Activated CD8-positive, alpha-beta memory T cell treated with anti-CD3 and anti-CD28 coated beads, Interleukin-2, amount 50 U/mL, for 48 hours (primary cell): ENCODE data around the gene SPACA5.
"Not testable (repeated sequence)": the region's sequence is repeated elsewhere in the genome, so short reads cannot be mapped to it uniquely, and the experiment has no call there.

ENCODE experiments used
- DNase-seq: peaks from one replicate; pipeline ENCODE4 v3.0.0-alpha.2; 2020

SPACA5 gene

DNA sequence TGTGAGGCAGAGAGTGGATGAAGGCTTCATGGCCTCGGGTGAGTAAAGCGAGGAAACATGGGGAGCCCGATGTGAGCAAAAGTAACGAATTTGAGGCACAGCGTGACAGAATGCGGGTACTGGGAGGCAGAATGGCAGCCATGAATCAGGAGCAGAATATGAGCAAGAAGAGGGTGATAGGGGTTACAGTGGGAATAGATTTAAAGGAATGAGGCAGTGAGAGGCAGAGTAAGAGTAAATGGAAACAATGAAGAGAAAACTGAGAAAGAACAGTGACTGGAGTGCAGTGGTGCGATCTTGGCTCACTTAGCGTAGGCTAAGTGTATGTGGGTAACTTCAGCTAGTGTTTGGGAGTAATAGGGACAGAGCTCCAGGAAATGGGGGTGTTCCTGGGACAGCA, at the start of gene SPACA5:
Gene SPACA5, plus strand, starts transcription at position 301 of the 400 bp plus-strand sequence. CDS start 815 bp downstream, outside the sequence.
- DNase-seq, result not testable (repeated sequence)

DNA sequence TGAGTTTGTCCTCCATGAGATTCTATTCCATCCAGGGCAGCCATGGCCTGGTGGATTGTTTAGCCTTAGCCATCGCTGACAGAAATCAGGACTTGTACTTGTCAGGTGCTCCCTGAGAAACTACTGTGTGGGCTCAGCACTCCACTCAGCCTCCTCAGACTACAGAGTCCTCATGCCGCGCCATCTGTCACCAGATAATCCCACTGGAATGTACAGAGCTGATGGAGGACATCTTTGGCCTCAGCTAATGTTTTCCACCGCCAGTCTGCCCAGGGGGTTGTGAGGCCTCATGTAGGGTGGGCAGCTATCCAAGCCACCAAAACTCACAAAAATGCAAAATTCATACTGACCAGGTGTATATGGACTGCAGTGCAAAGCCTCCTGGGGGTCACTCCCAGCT, 48.6 kb upstream of the SPACA5 start:
- not testable (repeated sequence) for DNase-seq

DNA sequence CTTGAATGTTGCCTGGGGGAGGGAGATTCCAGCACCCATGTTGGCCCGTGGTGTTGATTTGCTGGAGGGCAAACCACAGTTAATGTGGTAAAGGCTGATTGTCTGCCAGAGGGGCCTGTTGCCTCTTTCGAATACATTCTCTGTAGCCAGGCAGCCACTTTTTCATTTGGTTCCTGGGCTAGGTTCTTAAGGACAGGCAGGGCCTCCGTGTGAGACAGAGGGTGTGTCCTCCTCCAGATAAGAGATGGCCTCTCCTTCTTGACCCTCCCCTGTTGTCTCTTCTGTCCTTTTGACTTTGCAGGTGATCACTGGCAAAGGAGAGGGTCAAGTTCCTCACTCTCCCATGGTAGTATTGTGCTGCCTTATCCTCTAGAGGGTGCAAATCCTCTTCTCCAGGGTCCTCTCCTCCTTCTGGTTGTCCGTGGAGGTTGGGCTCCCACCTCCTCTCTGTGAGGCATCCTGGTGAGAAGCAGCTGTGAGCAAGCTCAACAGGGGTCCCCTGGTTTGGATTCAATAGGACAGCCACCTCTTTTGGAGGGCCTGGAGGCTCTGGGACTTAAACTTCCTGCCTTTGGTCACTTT, 47.9 kb upstream of the SPACA5 start:
- no peak for DNase-seq

DNA sequence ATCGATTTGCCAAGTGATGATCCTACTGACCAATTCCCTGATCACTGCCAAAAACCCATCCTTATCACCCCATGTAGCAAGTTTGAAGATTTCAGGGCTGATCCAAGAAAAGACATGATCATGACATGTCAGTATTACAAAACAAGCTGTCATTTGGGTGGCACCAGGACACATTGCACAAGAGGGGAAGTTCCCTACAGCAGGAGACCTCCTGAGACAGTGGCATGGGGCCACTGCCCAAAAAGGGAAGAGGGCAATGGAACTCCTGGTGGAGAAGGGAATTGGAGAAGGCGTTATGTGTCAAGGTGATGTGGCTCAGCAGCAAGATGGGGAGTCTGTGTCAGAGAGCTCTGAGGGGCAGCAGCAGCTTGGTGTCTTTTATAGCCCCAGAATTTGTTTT, 46.4 kb upstream of the SPACA5 start:
- DNase-seq, result no peak

DNA sequence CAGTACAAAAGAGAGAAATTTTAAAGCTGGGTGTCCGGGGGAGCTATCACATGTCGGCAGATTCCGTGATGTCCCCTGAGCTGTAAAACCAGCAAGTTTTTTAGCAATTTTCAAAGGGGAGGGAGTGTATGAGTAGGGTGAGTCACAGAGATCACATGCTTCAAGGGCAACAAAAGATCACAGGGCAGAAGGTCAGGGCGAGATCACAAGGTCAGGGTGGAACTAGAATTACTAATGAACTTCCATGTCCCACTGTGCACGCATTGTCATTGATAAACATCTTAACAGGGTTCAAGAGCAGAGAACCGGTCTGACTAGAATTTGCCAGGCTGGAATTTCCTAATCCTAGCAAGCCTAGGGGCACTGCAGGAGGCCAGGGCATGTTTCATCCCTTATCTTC, 45.0 kb upstream of the SPACA5 start:
- DNase-seq, result not testable (repeated sequence)

DNA sequence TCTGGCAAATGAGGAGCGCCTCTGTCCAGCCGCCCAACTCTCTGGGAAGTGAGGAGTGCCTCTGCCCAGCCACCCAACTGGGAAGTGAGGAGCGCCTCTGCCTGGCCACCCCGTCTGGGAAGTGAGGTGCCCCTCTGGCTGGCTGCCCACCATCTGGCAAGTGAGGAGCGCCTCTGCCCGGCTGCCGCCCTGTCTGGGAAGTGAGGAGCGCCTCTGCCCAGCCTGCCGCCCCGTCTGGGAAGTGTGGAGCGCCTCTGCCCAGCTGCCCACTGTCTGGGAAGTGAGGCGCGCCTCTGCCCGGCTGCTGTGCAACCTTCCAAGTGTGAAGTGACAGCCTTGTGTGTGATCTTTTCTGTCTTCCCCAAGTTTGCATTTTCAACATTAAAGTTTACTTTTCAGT, 41.3 kb upstream of the SPACA5 start:
- not testable (repeated sequence) for DNase-seq

DNA sequence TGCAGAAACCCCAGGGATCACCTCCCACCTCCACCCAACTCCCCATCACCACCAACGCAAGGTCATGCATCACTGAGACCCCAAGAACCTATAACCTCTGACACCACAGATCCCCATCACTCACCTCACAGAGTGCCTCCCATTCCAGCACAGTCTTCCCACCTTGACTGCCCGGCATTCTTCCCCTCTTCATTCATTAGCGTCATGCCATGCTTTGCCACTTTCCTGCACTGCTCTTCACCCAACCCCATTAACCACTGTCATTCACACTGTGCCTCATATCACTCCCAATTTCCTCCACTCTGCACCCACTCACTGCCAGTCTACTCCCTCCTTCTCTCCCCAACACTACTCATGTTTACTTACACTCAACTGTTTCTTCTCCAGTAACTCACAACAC, 33.6 kb upstream of the SPACA5 start:
- no peak for DNase-seq

DNA sequence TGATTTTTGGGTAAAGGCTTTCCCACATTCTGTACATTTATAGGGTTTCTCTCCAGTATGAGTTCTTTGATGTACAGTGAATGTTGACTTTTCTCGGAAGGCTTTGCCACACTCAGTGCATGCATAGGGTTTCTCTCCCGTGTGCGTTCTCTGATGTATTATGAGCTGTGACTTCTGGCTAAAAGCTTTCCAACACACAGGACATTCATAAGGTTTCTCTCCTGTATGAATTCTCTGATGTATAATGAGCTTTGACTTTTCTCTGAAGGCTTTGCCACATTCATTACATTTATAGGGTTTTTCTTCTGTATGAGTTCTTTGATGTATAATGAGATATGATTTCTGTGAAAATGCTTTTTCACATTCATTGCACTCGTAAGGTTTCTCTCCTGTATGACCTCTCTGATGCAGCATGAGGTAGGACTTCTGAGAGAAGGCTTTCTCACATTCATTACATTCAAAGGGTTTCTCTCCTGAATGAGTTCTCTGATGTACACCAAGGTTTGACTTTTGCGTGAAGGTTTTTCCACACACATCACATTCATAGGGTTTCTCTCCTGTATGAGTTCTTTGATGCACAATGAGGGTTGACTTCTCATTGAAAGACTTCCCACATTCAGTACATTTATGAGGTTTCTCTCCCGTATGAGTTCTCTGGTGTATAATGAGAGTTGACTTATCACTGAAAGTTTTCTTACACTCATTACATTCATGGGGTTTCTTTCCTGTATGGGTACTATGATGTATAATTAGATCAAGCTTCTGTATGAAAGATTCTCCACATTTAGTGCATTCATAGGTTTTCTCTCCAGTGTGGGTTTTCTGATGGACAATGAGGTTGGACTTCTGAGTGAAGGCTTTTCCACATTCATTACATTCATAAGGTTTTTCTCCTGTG, 30.3 kb upstream of the SPACA5 start:
- DNase-seq, result no peak

DNA sequence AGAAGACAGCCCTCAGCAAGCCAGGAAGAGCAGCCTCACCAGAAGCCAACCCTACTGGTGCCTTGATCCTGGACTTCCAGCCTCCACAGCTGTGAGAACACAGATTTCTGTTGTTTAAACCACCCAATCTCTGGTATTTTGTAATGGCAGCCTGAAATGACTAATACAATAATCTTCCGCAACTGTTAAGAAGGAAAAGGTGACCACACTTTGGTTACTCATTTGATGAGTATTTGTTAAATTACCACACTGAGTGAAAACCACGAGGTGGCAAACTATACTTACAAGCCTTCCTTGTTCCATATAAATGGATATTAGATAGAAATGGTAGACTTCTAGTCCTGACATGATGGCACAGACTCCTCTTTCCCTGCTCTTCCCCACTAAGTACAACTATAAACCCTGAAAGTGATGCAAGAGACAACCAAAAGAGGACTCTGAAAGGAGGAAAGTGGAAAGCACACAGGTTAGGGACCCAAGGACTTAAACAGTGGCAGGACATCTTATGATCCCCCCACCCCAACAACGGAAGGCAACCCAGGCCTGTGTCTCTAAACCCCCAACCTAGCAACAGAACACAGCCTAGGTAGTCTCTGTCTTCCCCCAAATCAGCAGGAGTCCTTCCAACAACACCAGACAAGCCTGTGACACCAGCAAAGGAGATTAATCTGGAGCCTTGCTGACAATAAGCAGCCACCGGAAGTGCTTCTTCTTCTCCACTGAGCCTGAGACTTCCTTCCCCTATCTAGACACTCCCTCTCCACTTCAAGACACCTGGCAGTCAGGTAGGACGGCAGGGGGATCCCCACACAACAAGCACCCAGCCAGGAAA, 15.3 kb upstream of the SPACA5 start:
- no peak for DNase-seq

DNA sequence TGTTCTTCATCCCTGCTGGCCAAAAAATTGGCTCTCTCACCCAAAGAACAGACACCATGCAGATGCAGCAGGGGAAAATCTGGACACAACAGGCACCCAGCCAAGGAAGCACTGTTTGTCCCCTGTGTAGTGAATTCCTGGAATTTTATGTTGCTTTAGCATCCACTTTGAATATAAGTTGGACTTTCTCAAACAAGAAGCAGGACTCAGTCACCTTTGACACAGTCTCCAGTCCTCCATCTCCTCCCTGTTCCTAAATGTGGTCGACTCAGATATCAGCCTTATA, 14.8 kb upstream of the SPACA5 start:
- DNase-seq, result no peak

DNA sequence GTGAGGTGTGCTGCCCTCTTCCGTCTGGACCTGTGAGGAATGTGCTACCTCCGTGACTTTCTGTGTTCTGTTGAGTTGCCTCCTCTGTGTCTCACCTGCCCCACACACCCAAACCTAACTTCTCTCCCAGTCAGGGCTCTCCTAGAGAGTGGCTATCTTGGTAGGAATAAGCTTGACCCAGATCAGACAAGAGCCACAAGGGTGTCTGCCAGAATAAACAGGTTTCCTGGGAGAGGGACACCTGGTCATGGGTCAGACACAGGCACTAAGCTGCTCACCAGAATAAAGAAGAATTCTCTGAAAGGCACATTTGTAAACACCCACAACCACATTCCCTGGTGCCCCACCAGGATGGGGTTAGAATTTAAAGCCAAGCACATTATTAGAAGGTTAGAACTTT, 14.1 kb upstream of the SPACA5 start:
- no peak for DNase-seq

DNA sequence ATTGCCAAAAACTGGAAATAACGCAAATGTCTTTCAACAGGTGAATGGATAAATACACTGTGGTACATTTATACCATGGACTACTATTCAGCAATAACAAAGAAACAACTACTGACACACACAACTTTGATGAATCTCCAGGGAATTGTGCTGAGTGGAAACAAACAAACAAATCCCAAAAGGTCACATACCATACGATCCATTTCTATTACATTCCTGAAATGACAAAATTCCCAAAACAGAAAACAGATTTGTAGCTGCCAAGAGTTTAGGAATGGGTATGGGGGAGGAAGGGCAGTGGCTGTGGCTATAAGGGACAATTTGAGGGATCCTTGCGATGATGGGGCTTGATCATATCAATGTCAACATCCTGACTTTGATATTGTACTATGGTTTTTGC, 5.5 kb upstream of the SPACA5 start:
- no peak for DNase-seq

DNA sequence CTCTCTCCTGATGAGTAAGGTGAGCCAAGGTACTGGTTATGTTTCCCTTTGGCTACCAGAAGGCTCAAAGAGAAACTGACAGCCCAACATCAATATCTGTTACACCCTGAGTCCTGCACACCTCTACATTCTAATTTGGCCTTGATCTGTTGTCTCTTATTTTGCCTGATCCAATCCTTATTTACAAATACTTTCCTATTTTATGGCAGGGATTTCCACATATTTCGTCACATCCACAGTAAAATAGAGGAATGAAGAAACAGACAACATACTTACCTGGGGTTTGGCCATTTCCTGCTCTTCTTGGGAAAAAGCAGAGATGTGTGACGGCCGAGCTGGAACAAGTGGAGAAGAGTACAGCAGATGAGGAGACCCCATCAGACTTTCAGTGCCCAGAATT, 4.5 kb upstream of the SPACA5 start:
- DNase-seq, result no peak

DNA sequence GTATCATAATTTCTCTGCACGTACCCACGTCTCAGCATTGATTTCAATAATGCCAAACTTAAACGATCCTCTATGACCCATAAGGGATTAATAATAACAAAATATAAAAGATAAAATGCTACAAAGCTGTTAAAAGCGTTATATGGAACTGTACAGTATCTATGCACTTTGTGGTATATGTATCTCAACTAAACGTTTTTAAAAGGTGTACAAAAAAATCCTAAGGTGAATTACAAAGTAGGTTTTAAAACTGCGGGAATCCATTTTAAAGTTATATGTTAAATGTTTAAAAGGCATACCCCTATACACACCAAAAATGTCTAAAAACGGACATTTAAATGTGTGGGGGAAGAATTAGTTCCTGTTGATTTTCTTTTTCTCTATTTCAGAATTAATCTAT, 3.9 kb upstream of the SPACA5 start:
- no peak for DNase-seq

DNA sequence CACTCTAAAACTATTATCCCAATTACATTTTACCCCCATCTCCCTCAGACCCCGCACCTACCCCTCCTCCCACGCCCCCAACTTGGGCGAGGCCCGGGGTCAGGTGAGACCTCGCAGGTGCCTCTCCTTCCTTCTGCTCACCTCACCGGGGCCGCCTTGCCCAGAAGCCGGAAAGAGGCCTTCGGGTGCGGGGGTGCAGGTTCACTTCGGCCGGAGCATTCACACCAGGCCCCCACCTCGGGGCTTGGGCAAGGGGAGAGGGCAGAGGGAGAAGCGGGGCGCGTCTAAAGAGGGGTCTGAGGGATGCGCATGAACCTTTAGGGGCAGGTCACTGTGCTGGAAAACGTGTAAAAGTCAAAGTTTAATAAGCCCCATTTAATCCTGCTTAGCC, 3.4 kb upstream of the SPACA5 start:
- DNase-seq, result peak; percentile 55

DNA sequence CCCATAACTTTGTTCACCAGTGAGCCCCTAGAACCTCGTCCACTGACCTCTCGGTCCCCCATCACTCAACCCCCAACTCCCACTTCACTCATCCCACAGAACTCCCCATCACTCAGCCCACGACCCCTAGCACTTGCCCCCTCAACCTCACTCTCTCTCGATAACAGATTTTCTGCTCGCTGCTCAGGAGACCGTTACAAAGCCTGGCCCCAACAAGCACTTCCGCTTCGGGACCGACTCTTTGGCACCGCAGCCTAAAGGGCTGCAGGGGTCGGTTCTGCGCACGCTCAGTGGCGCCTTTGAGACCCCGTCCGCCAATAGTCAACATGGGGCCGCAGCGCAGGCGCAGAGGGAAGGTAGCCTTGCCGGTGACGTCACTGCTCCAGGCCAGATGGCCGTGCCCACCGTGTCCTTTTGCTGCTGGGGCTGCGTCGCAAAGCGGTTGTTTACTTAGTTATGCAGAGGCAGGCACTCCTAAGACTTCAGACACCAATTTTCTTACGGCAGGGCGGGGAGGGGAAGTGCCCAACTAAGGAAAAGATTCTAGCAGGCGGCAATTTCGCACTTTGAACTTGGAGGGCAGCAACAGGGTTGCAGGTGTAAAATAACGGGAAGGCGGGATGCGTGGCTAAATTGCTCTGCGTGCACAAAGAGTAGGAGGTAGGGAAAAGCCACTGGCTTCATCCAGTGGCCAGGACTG, 2.9 kb upstream of the SPACA5 start, which contains the start of gene ZNF182:
Gene ZNF182, minus strand, starts transcription at position 232 of the 700 bp plus-strand sequence. CDS start 1,380 bp downstream, outside the sequence.
- DNase-seq, result peak; percentile 91

DNA sequence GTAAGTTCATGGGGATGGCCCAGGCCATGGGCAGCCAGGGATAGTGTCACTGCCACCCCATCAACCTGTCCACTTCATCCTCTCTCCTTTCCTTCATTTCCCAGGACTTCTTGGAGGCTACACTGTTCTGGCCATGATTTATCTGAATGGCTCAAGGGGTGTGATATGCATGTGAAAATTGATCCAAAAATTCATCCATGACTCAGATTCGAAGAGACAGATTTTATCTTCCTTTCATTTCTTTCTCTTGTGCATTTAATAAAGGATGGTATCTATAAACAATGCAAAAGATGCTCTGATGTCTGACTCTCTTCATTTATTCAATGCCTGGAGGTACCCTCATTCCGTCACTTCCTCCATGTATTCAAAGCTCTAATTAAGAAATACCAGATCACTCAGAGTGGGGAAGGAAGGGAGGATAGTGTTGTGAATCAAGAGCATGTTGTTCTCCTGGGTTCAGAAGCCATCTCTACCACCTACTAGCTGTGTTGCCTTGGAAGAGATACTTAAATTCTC, 2.7 kb downstream of the SPACA5 start:
- not testable (repeated sequence) for DNase-seq

DNA sequence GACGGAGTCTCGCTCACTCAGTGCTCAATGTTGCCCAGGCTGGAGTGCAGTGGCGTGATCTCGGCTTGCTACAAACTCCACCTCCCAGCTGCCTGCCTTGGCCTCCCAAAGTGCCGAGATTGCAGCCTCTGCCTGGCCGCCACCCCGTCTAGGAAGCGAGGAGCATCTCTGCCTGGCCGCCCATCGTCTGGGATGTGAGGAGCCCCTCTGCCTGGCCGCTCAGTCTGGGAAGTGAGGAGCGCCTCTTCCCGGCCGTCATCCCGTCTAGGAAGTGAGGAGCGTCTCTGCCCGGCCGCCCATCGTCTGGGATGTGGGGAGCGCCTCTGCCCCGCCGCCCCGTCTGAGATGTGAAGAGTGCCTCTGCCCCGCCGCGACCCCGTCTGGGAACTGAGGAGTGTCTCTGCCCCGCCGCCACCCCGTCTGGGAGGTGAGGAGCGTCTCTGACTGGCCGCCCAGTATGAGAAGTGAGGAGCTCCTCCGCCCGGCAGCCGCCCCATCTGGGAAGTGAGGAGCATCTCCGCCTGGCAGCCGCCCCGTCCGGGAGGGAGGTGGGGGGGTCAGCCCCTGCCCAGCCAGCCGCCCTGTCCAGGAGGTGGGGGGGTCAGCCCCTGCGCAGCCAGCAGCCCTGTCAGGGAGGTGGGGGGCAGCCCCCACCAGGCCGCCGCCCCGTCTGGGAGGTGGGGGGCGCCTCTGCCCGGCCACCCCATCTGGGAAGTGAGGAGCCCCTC, 10.0 kb downstream of the SPACA5 start:
- not testable (repeated sequence) for DNase-seq

DNA sequence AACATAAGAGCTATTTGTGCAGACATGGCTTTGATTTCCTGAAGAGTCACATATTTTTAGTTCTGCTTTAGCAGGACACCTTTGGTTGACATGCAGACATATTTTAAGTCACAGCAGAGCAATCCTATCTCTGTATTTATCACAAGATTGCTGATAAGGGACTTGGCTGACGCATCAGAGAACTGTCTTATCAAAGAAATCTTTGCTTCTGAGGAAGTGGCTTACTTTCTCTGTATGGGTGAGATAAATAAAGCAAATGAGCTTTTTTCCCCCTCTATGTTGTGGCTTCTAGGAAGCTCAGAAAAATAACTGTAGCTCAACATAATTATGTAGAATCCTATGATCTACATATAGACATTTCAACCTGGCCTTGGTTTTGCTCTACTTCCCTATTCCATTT, 13.1 kb downstream of the SPACA5 start:
- DNase-seq, result not testable (repeated sequence)

DNA sequence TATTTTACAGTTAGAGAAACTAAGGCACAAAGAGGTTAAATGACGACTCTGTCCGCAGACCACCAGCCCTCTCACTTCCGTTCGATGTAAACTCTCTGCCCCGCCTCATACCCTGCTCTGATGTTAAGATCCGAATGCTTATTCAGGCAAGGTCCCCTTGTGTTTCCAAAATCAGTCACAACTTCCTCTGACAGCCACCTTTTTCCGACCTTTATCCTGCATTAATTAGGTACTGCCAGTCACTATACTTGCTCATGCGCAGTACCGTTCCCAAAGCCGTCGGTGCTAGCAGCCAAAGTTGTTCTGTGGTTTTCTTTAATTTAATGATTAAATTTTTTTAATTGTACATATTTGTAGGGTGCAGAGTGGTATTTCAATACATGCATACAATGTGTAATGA, 13.7 kb downstream of the SPACA5 start:
- DNase-seq, result peak; percentile 47

DNA sequence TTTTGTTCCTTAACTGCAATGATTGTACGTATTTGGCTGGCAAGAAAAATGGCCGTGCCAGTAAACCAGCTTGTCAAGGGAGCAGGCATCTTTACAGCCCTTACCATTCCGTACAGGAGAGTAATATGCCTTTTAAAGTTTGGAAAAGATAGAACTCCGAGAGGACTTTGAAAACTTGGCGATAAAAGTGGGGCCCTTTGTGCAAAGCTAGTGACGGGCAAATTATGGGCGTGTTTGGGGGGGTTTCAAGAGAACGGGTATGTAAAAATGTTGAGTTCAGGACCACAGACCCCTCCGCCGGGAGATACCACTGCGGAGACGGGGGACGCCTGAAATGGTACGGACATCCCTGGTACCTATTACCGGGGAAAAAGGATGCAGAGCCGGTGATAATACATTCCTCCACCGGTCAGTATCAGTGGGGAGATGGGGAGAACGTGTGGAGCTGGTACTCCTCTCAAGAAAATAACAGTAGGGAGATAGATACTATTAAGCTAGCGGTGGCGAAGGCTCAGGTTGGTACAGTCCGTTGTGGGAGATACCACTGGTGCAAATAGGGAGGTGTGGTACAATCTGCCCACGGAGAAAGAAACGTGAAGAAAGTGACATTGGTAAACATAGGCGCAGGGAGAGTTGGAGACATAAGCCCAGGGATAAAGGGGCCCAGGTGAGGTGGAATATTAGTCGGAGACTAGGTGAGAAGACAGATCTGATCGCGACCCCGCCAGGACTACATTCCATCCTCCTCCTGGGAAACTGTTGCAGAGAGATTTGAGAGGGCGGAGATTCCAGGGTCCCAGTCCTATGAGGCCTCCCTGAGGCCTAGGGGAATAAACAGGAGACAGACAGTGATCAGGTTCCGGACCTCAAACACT, 14.5 kb downstream of the SPACA5 start:
- peak; percentile 76 for DNase-seq
